ENCODE results near the gene DSCAML1.

The DSCAML1 gene

DNA sequence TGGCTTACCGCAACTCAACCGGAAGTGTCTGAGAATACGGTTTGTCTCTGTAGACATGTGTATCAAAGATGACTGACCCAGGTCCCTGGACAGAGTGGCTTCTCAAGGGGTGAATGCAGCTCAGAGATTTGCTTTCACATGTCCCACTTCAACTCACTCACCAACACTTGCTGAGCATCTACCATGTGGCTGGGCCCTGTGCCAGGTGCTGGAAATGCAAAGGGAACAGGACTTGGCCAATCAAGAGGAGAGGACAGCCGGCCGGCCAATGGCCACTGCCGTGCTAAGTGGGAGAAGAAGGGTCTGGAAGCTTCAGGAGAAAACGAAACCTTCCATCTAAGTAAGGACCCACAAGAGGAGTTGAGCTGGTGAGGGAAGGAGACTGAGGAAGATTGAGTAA lies 318.1 kb downstream of the DSCAML1 start:
- no peak for DNase-seq (ENCODE audit: low read depth in 2 of 3, low spot score in 1 of 3)

- no peak for DNase-seq (ENCODE audit: low read depth in 2 of 3, low spot score in 1 of 3)
Measured at GRCh38 chr11:117478126-117478860, 318.7 kb downstream of the DSCAML1 start.

GRCh38 chr11:117477721-117478120 lies 319.3 kb downstream of the DSCAML1 start:
- DNase-seq (ENCODE audit: low read depth in 2 of 3, low spot score in 1 of 3): no peak

GRCh38 chr11:117476531-117477142 lies 320.4 kb downstream of the DSCAML1 start:
- DNase-seq (ENCODE audit: low read depth in 2 of 3, low spot score in 1 of 3): no peak

DNA sequence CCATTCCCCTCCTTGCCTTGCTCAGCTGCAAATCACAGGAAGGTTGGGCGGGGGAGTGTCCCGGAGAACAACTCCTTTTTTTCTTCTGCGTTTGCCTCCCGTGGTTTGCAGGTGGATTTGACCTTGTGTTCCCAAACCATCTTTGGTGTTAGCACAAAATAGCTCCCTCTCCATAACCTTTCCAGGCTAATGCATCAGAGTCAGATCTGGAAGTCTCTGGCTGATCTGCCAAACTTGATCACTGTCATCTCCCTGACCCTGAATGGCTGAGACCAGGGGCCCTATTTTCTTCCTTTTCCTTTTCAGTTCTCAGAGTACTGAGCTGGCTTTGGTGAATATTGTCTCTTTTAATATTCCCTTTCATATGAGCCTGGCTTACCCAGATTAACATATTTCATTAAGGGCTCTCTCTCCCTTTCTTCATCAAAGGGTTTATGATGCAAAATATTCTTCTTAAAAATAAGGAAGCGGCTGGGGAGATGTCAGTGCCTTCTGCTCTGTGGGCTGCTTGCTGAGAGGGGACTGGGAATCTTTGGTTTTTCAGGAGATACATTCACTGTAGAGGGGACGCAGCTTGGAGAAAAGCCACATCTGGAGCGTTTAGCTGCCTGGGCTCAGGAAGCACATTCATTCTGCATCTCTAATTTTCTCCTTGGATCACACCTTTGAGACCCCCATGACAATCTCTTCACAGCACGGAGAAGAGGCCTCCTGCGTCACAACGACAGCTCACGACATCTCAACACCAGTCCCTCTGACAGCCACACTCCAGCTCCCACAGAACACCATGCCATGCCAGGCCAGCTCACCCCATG lies 321.1 kb downstream of the DSCAML1 start:
- DNase-seq (ENCODE audit: low read depth in 2 of 3, low spot score in 1 of 3): no peak

- no peak for DNase-seq (ENCODE audit: low read depth in 2 of 3, low spot score in 1 of 3)
Measured at GRCh38 chr11:117473481-117474091, 323.4 kb downstream of the DSCAML1 start.

- no peak for DNase-seq (ENCODE audit: low read depth in 2 of 3, low spot score in 1 of 3)
Measured at GRCh38 chr11:117471776-117472175, 325.2 kb downstream of the DSCAML1 start.

DNA sequence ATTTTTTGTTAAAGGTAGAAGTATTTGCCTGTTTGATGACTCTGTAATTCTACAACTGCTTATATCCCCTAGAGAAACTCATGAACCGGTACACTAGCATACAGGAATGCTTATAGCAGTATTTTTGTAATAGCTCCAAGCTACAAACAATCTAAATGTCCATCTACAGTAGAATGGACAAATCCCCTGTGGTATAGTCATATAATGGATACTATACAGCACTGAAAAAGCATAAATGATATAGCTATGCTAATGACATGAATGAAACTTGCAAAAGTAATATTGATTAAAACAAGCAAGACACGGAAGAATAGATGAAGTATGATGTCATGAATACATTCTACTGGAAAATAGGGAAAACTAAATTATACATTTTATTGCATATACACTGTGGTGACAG lies 326.4 kb downstream of the DSCAML1 start:
- DNase-seq (ENCODE audit: low read depth in 2 of 3, low spot score in 1 of 3): no peak

GRCh38 chr11:117468888-117469287 lies 328.1 kb downstream of the DSCAML1 start:
- no peak for DNase-seq (ENCODE audit: low read depth in 2 of 3, low spot score in 1 of 3)

GRCh38 chr11:117467770-117468169 lies 329.2 kb downstream of the DSCAML1 start:
- DNase-seq (ENCODE audit: low read depth in 2 of 3, low spot score in 1 of 3): no peak

DNA sequence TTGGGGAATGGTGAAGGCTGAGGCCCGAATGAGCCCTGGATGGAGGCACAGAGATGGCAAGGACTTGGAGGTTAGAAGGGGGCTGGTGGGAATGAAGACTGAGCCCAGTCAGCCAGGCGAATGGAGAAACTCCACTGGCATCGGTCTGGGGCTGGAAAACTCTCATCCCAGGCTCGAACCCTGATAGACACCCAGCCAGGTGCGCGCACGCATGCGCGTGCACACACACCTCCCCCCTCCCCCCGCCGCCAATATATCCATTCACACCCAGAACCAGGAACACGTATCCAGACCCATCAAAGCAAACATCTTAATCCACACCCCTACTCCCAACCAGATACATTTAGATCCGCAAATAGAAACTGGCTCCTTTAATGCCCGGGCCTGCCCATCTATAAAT lies 330.1 kb downstream of the DSCAML1 start:
- no peak for DNase-seq (ENCODE audit: low read depth in 2 of 3, low spot score in 1 of 3)

DNA sequence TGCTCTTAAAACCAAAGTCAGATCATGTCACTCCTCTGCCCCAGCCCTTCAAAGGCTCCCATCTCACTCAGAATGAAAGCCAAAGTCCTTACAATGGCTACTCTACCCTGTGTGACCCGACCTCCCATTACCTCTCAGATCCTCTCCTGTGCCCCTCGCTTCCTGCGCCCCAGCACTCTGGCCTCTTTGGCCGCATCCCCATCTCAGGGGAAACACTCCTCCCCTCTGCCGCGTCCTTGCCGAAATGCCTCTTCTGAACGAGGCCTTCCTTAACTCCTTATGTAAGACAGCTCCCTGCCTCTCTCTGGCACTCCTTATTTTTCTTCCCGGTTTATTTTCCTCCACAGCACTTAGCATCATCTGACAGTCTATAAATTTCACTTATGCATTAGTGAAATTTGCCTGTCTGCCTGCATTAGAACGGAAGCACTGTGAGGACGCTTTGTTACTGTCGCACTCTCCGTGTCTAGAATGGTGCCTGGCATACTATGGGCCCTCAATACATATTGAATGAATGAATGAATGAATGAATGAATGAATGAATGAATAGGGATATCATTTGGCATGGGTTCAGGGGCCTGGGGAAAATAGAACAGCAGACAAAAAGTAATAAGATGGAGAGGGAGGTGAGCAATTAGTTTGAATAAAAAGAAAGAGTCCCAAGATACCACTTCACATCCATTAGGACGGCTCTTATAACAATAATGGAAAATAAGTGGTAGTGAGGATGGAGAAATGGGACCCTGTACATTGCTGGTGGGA lies 331.6 kb downstream of the DSCAML1 start:
- DNase-seq (ENCODE audit: low read depth in 2 of 3, low spot score in 1 of 3): no peak

- no peak for DNase-seq (ENCODE audit: low read depth in 2 of 3, low spot score in 1 of 3)
Measured at GRCh38 chr11:117464778-117465177, 332.2 kb downstream of the DSCAML1 start.

DNA sequence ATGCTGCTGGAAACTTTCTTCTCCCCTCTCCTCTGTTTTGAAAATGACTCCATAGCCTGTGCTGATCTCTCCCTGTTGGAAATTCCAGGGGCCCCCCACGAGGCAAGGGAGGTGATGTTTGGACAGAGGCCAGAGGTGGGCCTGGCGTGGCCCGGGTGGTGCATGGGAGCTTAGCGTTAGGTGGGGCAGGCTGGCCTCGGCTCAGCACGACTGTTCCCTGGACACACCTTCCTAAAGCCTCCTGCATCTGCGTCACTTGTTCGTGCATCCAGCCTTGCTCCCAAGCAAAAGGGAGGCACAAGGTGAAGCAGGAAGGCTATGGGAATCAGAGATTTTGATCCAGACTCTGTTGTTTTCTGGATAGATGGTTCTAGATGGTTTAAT lies 334.2 kb downstream of the DSCAML1 start:
- DNase-seq (ENCODE audit: low read depth in 2 of 3, low spot score in 1 of 3): no peak

GRCh38 chr11:117462183-117462863 lies 334.7 kb downstream of the DSCAML1 start:
- DNase-seq (ENCODE audit: low read depth in 2 of 3, low spot score in 1 of 3): no peak

GRCh38 chr11:117461396-117462182 lies 335.4 kb downstream of the DSCAML1 start:
- DNase-seq (ENCODE audit: low read depth in 2 of 3, low spot score in 1 of 3): no peak

- no peak for DNase-seq (ENCODE audit: low read depth in 2 of 3, low spot score in 1 of 3)
Measured at GRCh38 chr11:117459979-117460300, 337.1 kb downstream of the DSCAML1 start.

DNA sequence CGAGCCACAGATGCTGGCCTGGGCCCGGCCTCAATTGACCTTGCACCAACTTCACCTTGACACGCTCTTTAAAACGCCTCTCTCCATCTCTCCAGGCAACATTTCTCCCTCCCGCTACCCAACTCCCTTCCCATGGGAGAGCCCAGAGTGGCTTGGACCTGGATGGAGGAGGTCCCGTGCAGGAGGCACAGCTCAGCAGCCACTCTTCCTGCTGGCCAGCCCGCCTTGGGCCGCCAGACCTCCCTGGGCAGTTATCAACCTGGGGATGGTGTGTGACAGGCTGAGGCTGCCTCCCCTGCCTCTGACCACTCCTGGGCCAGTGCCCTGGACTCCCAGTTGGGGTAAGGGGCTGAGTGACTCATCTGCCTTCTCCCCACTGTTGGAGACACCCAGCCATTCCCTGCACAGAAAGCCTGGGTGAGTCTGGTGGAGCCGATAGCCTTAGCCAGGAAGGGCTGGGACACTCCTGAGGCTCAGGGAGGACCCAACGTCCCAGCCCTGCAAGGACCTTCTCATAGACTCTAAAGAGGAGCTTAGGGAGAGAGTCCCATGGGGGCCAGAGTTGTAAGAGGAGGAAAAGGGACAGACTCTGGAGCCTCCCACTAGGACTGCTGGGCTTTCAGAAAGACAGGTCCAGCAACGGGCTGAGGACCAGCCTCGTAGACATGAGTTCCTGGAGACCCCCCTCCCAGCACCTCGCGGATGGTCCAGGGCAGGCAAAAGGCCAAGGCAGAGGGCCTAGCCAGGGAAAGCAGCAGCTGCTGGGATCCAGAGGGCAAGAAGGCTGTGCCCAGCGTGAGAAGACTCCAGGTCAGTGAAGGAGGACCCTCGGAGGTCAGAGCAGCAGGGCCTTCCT lies 337.7 kb downstream of the DSCAML1 start:
- DNase-seq (ENCODE audit: low read depth in 2 of 3, low spot score in 1 of 3): no peak
